Measurements from ENCODE around the gene NPTX1. TPM values are rescaled to one million over a fixed set of nuclear protein-coding genes. Genes with fewer than 3 reads are reported as not detected.

Gene NPTX1
- total and polyA plus RNA-seq, 2 experiments from 2014 or later: 3.4 to 20.5 TPM

- Histone ChIP-seq H4K20me1 (replicated peaks; ENCODE audit: insufficient read depth) (no peaks in the 10 kb centered on the region), H3K79me2 (replicated peaks; ENCODE audit: insufficient read depth) (no peaks in the 10 kb centered on the region), H3F3A (replicated peaks; ENCODE audit: low read depth) (0 out of 2 replicates have a peak, but pooled peaks cover 4% of the 10 kb centered on the region), H3K4me3 (no peak overlapping the region), H2AFZ (no peak overlapping the region), H3K36me3 (ENCODE audit: insufficient read depth) (no peaks in the 10 kb centered on the region), H3K27me3 (ENCODE audit: insufficient read depth) (peaks cover 3% of the 10 kb centered on the region; the same call in 1 of the 2 replicates), H3K4me2 (no peak overlapping the region), H3K9me2 (ENCODE audit: insufficient read depth) (no peaks in the 10 kb centered on the region), H3K27ac (ENCODE audit: low read depth) (no peak overlapping the region), H3K4me1 (ENCODE audit: insufficient read depth) (peaks cover 4% of the 10 kb centered on the region; the same call in 1 of the 2 replicates)
- DNase-seq (ENCODE audit: low spot score) (no peak), ATAC-seq (no peak)
- Mint-ChIP-seq H3K27me3 (ENCODE audit: insufficient read depth, low read depth, poor library complexity) (peaks cover 27% of the 10 kb centered on the region), H3K27ac (no peak overlapping the region), H3K4me1 (peaks cover 10% of the 10 kb centered on the region; the same call in 2 of the 3 replicates), H3K9me3 (peaks cover 3% of the 10 kb centered on the region), H3K36me3 (ENCODE audit: low read depth) (no peaks in the 10 kb centered on the region; the same call in 2 of the 3 replicates), H3K4me3 (no peak overlapping the region)
- TF ChIP-seq NANOG (IDR thresholded peaks at IDR 0.05; ENCODE audit: borderline replicate concordance): no peak
- no peak for TF ChIP-seq ZNF462 (CRISPR knock-in tag; IDR thresholded peaks at IDR 0.05)
- TF ChIP-seq ZNF114 (CRISPR knock-in tag; IDR thresholded peaks at IDR 0.05): no peak
- TF ChIP-seq EZH2phosphoT487 (IDR thresholded peaks at IDR 0.05; ENCODE audit: unreplicated experiment): no peak
- TF ChIP-seq JUNB (IDR thresholded peaks at IDR 0.05; ENCODE audit: unreplicated experiment): no peak
- TF ChIP-seq POLR2AphosphoS5 (IDR thresholded peaks at IDR 0.05; ENCODE audit: low read depth): no peak
- TF ChIP-seq ETS1 (IDR thresholded peaks at IDR 0.05): no peak
- TF ChIP-seq ZNF331 (CRISPR knock-in tag; IDR thresholded peaks at IDR 0.05; ENCODE audit: low read depth): no peak
- no peak for TF ChIP-seq STAT1 (IDR thresholded peaks at IDR 0.05; ENCODE audit: unreplicated experiment)
- no peak for TF ChIP-seq CTCF (conservative IDR thresholded peaks at IDR 0.05; ENCODE audit: low read depth in 2 of 2)
These were observed 18.4 kb downstream of the NPTX1 start for GRCh38 chr17:80458016-80458415.
